Measurements from ENCODE around the gene DPF1.

The DPF1 gene

DNA sequence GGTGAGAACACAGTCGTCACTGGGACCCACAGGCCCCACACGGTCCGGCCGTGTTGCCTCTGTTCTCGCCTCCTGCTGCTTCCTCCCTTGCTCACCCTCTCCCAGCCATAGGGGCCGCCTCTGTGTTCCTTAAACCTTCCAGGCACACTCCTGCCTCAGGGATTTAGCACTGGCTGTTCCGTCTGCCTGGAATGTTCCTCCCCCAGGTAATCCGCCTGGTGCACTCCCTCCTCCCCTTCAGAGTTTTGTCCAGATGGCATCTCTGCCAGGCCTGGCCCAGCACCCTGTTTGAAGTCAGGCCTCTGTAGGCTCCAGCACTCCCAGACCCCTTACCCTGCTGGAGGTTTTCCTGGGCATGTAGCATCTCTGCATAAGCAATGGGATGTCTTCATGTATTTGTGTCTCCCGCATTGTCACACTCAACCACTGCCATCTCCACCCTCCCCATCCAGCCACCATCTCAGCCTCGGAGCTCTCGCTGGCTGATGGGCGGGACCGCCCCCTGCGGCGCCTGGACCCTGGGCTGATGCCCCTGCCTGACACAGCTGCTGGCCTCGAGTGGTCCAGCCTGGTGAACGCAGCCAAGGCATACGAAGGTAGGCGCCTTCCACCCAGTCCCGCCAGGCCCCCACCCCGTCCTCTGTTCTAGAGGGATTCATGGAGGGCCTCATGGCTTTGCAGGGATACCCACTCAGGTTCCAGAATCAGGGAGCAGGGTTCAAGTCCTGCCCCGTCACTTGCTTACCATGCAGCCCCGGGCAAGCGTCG is 25.9 kb downstream of the DPF1 start:
- DNase-seq (ENCODE audit: low read depth in 2 of 2), result no peak

DNA sequence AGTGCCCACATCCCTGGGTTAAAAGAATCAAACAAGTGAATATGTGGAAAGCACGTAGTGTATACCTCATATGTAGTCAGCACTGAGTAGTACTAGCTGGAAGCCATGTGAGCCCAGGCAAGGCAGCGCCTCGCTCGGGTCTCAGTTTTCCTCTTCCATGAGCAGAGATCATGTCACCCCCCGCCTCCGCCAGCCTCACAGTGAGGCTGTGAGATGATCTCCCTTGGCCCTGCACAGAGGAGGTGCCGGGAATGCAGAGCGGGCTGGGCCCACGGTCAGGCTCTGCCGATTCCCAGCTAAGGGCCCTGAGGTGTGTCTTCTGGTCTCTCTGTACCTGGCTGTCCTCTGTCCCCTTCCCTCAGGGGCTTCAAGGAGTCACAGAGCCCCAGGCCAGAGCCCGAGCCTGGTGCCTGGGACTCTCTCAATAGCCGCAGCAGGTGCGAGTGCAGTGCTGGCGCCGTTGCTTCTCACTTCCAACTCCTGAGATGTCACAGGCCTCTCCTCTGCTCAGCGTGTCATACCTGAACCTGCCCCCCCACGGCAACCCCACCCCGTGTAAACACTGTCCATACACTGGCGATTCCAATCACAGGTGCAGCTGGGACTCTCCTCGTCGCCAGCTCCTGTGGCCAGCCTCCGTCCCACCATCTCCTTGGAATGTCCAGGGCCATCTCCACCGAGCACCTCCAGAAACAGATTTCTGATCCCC is 26.9 kb downstream of the DPF1 start:
- DNase-seq (ENCODE audit: low read depth in 2 of 2), result no peak

DNA sequence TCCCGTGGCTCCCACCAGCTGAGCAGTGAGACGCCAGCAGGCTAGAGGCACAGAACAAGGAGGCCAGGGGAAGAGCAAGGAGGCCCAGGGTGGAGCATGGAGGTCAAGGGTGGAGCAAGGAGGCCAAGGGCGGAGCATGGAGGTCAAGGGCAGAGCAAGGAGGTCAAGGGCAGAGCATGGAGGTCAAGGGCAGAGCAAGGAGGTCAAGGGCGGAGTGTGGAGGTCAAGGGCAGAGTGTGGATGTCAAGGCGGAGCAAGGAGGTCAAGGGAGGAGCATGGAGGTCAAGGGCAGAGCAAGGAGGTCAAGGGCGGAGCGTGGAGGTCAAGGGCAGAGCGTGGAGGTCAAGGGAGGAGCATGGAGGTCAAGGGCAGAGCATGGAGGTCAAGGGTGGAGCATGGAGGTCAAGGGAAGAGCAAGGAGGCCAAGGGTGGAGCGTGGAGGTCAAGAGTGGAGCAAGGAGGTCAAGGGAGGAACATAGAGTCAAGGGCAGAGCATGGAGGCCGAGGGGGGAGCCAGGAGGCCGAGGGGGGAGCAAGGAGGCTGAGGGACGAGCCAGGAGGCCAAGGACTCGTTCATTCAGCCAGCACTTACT is 27.7 kb downstream of the DPF1 start:
- no peak for DNase-seq (ENCODE audit: low read depth in 2 of 2)

- no peak for DNase-seq (ENCODE audit: low read depth in 2 of 2)
Measured at GRCh38 chr19:38195237-38195636, 28.8 kb downstream of the DPF1 start.

DNA sequence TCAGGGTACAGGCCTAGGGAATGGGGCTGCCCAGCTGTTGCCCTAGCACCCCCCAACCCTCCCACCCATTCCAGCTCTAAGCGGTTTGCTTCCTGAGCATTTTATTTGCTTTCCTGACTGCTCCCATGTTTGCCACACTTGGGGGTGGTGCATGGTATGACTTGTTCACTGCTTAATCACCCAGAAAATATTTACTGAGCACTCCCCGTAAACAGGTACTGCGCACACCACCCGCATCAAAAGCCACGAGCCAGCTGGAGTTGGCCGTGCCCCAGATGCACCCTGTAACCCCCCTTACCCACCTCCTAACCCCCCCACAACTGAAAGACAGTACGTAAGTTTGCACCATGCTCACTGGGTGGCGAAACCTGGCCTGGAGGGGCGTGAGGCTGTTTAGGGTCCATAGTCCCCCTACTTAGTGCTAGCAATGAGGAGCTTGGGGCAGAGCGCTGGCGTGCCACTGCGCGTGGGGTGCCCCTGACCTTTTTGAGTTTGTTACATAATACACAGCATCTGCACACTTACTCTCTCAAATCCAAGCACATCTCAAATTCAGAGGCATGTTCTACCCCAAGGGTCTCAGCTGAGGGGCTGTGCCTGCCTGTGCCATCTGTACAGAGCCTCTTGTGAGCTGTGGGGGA is 29.8 kb downstream of the DPF1 start:
- no peak for DNase-seq (ENCODE audit: low read depth in 2 of 2)

GRCh38 chr19:38193445-38193844 is 30.6 kb downstream of the DPF1 start:
- no peak for DNase-seq (ENCODE audit: low read depth in 2 of 2)

DNA sequence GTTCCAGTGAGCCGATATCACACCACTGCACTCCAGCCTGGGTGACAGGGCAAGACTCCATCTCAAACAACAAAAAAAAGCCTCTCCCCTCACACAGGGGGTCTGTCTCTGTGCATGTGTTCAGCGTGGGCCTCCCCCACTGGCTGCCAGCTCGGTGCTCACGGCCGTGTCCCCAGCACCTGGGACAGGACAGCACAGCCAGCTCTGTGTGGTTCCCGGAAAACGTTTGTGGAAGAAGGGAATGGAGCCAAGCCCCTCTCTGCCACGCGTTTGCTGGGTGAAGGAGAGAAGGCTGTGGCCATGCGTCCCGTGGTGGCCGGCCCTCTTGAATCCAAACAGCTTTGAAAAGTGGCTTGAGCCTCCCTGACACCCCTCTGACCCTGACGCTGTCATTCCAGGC is 32.3 kb downstream of the DPF1 start:
- DNase-seq (ENCODE audit: low read depth in 2 of 2), result no peak

- no peak for DNase-seq (ENCODE audit: low read depth in 2 of 2)
Measured at GRCh38 chr19:38190793-38191192, 33.2 kb downstream of the DPF1 start.

DNA sequence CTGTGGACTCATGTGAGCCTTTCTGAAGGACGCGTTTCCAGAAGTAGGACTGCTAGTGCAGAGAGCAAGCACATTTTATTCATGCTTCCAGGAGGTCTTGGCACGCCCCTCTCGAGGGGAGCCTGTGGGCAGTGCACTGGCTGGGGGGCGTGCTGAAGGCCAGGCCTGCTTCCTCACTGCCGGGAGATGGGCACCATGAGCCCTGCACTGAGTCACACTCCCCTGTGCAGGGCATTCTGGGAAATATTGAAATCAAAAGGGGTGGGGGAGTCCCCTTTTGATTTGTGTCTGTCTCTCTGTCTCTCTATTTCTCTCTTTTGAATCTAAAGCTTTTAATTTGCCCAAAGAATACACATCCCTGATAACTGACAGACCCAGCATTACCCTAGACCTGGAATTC is 34.0 kb downstream of the DPF1 start:
- no peak for DNase-seq (ENCODE audit: low read depth in 2 of 2)

GRCh38 chr19:38185562-38185961 is 38.5 kb downstream of the DPF1 start:
- DNase-seq (ENCODE audit: low read depth in 2 of 2), result no peak

- DNase-seq (ENCODE audit: low read depth in 2 of 2), result no peak
Measured at GRCh38 chr19:38184815-38185214, 39.2 kb downstream of the DPF1 start.

DNA sequence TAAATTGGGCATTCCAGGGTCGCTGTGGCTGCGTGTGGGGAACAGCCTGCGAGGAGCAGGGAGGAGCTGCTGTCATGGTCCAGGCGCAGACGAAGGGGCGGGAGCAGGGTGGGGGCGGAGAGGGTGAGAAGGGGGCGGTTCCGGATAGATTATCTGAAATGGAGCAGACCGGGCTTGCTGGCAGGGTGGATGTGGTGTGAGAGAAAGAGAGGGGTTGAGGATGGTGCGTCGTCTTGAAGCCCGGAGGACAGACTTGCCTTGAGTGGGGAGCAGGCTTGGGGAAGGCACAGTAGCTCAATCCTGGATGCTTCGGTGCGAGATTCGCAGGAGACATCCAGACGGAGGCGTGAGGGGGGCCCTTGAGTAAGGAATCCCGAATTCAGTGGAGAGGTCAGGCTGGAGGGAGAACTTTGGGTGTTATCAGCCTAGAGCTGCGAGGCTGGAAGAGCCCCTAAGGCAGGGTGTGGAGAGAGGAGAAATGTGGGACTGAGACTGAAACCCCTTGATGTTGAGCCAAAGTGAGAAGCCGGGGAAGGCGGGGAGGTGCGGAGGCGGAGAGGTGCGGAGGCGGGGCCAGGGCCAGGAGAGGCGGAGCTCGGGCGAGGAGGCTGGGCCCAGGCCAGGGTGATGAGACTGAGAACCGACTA is 40.6 kb downstream of the DPF1 start:
- no peak for DNase-seq (ENCODE audit: low read depth in 2 of 2)

- no peak for DNase-seq (ENCODE audit: low read depth in 2 of 2)
Measured at GRCh38 chr19:38182536-38183210, 41.3 kb downstream of the DPF1 start.

- no peak for DNase-seq (ENCODE audit: low read depth in 2 of 2)
Measured at GRCh38 chr19:38180071-38180470, 44.0 kb downstream of the DPF1 start.

DNA sequence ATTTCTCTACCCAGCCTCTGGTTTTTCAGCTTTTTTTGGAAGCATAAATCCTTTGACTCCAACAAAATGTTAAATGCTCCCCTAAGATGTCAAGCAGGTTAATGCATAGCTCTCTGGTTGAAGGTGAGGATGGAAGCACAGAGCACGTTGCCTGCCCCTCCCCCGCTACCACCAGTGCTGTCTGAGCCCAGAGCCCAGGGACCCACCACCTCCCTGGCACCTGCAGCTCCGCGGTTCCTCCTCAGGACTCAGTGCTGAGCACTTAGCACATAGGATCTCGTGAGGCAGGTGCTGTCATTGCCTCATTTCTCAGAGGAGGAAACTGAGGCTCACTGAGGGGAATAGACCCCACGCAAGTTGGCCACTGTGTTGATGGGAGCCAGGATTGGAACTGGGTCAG is 48.6 kb downstream of the DPF1 start:
- no peak for DNase-seq (ENCODE audit: low read depth in 2 of 2)

DNA sequence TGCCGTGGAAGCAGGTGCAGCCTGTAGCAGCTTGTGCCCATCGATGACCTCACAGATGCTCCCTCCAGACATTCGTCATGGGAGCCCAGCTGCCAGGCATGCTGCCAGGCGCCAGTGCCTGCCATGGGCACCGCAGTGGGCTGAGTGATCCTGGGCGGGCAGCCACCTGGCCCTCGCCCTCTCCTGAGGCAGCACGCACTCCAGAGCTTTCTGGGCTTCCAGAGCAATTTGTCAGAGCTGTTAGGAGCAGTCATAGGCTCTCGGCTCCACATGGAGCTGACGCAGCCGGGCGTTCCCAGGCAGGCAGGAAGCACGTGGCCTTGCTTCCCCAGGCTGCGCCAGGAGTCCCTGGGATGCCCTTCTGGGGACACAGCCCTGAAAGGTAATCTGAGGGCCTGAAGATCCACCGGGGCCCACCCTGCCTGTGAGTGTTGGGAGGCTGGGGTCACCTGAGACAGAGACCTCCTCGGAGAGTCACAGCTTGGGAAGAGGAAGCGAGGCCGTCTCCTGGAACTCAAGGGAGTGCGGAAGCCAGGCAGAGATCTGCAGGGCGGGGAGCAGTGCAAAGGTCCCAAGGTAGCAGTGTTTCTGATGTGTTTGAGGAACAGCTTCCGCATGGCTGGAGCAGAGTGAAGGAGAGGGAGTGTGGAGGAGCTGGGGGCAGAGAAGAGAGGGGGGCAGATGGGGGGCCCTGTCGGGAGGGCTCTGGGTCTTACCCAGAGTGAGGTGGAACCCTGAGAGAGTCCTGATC is 50.6 kb downstream of the DPF1 start:
- no peak for DNase-seq (ENCODE audit: low read depth in 2 of 2)

- no peak for DNase-seq (ENCODE audit: low read depth in 2 of 2)
Measured at GRCh38 chr19:38172001-38172400, 52.0 kb downstream of the DPF1 start.

- no peak for DNase-seq (ENCODE audit: low read depth in 2 of 2)
Measured at GRCh38 chr19:38170334-38170733, 53.7 kb downstream of the DPF1 start.

DNA sequence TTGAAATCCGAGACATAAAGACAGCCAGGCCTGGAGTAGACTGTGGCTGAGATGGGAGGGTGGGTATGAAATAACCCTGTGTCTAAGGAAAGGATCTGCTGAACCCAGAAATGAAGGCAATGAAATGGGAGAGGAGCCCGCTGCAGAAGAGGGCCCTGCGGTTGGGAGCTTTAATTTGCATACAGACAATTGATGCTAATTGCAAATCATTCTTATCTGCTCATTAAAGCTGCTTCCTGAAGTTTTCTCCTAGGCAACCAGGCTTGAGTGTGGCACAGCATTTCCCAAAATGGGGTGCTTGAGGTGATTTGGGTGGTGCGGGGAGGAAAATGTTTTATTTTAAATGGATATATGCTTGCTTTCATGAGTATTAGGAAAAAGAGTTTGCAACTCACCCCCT is 55.4 kb downstream of the DPF1 start:
- DNase-seq (ENCODE audit: low read depth in 2 of 2), result no peak

GRCh38 chr19:38165335-38165734 is 58.7 kb downstream of the DPF1 start:
- DNase-seq (ENCODE audit: low read depth in 2 of 2), result no peak

- DNase-seq (ENCODE audit: low read depth in 2 of 2), result no peak
Measured at GRCh38 chr19:38164526-38164925, 59.5 kb downstream of the DPF1 start.
